T-helper 1 cell (primary cell): ENCODE measurements around the gene TTLL6.
"Not testable (repeated sequence)": the region's sequence is repeated elsewhere in the genome, so short reads cannot be mapped to it uniquely, and the experiment has no call there.

ENCODE experiments used
- DNase-seq, 5 donors: peaks; one replicate each; pipeline ENCODE4 v3.0.0-alpha.2; 2012 to 2020
- total RNA-seq, 4 donors: gene quantifications; one replicate each; lab custom pipeline; 2026; lab: John Stamatoyannopoulos, UW

The TTLL6 gene
- 0 reads per million in 4 donors for total RNA-seq

GRCh38 chr17:48816774-48817590 lies at the start of gene TTLL6:
Gene TTLL6 (minus strand): TSS chr17:48817229. CDS start chr17:48817072, 157 bp downstream.
- peak; percentile 63 to 77 (median 75) for DNase-seq

DNA sequence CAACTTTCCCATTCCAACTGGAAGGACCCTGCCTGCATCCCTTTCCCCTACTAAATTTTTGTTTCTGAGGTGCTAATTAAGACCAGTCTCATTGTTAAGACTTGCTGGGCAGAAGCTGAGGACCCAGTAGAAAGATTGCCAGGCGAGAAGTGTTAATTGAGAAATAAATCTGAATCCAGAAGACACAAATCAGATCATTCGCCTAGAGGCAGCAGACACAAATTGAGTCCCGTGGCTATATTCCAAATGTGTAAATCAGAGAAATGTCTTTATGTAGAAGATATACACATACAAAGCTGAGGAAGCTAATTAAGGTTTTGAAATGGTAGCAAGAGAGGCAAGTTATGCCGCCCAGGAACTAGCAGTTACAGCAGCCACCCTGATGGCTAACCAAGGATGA lies 43.4 kb upstream of the TTLL6 start:
- no peak for DNase-seq

DNA sequence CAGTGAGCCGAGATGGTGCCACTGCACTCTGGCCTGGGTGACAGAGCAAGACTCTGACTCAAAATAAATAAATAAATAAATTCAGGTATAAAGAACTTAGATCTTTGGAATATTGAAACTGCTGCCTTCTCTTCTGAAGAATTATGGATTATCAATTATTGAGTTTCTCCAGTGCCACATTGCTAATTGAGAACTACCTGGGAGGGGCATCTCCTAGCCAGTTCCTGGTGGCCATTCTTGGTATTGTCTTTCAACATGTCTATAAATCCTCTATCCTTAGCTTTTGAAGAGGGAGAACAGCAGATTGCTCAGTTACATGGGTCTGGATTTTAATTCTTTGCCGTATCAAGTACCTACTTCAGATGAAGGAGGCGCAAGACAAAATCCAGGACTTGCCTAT lies 43.0 kb upstream of the TTLL6 start:
- DNase-seq, result no peak

GRCh38 chr17:48856122-48856821 lies 39.2 kb upstream of the TTLL6 start:
- DNase-seq, result no peak

GRCh38 chr17:48854774-48855476 lies 37.9 kb upstream of the TTLL6 start:
- DNase-seq, result no peak

GRCh38 chr17:48850792-48851323 lies 33.8 kb upstream of the TTLL6 start:
- DNase-seq, result no peak

- no peak for DNase-seq
Measured at GRCh38 chr17:48843187-48843900, 26.3 kb upstream of the TTLL6 start.

DNA sequence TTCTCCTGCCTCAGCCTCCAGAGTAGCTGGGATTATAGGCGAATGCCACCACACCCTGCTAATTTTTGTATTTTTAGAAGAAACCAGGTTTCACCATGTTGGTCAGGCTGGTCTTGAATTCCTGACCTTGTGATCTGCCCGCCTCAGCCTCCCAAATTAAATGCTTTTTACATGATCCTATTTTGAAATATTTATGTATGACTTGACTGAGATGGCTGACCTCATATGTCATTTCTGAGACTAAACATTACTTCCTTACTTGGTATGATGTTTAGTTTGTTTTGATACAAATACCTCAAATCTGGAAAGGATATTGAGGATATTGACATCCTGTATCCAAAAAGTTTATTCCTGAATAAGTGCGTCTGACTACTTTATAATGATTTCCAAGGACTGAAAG lies 25.7 kb upstream of the TTLL6 start:
- DNase-seq, result no peak

DNA sequence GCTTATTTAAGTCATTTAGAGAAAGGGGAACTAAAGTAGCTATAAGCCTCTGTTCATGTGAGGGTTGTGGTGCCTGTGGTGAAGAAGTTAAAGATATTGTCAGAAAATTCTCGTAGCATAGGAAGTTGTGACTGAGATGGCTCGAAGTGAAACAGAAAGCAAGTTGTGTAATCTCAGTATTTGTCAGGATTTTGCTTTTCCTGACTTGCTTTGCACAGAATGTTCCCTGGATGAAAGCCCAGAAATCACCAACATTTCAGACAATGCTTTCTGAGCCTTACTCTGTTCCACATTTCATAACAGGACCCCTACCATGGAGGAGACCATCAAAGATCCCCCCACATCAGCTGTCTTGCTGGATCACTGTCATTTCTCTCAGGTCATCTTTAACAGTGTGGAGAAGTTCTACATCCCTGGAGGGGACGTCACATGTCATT lies 24.4 kb upstream of the TTLL6 start:
- DNase-seq, result peak in 2 of 5 donors; percentile 18 to 80

- DNase-seq, result no peak
Measured at GRCh38 chr17:48840441-48840840, 23.4 kb upstream of the TTLL6 start.

DNA sequence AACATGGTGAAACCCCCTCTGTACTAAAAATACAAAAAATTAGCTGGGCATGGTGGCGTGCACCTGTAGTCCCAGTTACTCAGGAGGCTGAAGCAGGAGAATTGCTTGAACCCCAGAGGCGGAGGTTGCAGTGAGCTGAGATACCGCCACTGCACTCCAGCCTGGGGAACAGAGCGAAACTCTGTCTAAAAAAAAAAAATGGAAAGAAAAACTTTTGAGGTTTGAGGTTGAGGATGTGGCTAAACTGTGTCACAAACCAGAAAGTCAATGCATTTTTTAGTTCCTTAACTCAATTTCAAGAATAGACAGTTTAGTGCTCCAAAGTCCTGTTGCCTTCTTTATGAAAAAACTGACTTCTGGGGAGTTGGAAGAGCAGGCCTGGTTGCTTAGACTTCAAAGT lies 20.4 kb upstream of the TTLL6 start:
- peak in 1 of 5 donors; percentile 80 for DNase-seq

DNA sequence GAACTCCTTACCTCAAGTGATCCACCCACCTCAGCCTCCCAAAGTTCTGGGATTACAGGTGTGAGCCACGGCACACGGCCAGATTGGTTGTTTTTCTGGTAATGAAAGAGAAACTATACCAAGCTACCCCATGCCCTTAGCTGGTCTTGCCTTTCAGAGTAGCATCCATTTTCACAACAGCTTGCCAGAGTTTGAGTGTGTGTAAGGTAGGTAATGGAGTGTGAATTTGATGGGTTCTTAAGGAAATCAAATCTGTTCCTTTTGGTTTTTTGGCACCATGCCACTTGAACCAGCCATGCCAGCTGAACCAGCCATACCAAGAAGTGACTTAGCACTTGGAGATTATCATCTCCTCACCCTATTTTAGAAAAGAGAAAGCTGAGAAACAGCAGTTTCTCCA lies 18.9 kb upstream of the TTLL6 start:
- DNase-seq, result peak in 1 of 5 donors; percentile 45

DNA sequence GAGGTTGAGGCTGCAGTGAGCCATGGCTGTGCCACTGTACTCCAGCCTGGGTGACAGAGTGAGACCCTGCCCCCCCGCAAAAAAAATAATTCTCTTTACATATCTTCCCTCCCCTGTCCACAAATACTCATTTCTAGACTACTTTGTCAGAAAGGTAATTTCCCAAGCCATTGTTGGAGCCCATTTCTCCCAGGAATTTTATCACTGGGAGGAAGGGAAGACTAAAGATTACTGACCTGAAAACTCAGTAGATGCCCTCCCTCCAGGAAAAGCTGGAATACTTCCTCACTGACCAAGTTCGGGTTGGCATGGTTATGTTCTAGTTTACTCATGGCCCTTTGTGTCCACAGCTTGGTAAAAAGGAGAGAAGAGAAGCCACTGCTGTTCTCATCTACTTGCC lies 17.9 kb upstream of the TTLL6 start:
- no peak for DNase-seq

DNA sequence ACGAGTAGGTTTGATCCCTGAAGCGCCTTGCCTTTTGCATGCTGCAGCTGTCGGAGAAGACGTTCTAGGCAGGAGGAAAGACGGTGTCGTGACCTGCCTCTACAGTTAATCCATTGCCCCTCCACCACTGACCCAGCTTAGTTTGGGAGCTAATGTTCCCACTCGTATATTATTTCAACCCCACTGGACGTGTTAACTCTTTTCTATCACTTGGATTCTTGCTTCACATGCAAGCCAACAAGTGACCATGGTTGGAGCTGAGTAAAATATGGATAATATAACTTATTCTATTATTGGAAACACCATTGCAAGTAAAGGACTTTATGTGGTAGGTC lies 14.5 kb upstream of the TTLL6 start:
- DNase-seq, result no peak

DNA sequence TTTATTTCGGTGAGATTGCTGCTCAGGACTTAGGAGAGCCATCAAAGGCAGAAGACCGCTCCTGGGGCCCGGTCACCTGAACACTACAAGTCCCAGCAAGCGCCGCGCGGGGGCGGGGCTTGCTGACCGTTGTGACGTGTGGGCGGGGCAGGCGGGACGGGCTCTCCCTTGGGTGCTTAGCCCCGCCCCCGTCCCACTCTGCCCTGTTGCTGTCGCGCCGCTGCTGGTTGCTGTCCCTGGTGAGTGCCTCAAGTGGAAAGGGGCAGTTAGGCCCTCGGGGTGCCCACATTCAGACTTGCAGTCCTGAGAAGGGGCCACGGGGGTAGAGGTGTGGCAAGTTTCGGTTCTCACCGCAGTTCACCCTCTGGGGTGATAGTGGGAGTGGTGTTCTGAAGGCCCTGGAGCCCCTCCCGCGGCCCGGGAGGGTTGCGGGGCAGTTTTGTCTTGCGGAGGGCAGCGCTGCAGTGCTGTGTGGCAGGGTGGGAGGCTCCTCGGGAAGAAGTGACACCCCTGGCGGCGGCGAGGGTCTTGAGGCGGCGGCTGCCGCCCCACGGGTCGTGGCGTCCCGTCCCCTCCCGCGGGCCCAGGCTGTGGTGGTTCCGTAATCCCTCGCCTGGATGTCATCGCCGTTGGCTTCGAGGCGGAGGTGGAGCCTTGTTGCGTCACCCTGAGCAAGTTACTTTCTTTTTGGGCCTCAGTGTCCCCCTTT lies 14.0 kb upstream of the TTLL6 start, which contains the start of gene CALCOCO2:
Gene CALCOCO2 (plus strand): TSS at position 196 of the 709 bp plus-strand sequence. CDS start 10,673 bp downstream, outside the sequence.
- DNase-seq, result peak; percentile 80 to 96 (median 83)

DNA sequence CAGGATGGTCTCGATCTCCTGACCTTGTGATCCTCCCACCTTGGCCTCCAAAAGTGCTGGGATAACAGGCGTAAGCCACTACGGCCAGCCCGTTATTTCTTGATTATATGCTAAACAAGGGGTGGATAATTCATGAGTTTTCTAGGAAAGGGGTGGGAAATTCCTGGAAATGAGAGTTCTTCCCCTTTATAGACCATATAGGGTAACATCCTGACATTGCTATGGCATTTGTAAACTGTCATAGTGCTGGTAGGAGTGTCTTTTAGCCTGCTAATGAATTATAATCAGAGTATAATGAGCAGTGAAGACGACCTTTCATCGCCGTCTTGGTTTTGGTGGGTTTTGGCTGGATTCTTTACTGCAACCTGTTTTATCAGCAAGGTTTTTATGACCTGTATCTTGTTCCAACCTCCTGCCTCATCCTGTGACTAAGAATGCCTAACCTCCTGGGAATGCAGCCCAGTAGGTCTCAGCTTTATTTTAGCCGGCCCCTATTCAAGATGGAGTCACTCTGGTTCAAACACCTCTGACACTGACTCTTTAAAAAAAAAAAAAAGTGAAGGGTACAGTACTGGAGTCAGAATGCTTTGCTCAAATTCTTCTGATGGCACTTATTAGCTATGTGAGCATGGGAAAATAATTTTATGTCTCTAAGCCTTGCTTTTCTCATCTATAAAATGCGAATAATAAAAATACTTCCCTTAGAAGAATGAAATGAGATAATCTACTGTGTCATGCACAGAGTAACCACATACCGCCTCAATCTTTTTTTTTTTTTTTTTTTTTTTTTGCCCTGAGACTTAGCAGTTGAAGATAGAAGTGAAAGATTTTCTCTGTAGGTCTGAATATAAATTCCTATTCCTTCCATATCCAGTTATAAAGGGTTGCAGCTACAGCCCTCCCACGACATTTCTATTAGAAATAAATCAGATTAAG lies 8.7 kb upstream of the TTLL6 start:
- DNase-seq, result no peak

- DNase-seq, result not testable (repeated sequence)
Measured at GRCh38 chr17:48820936-48821335, 3.9 kb upstream of the TTLL6 start.

- no peak for DNase-seq
Measured at GRCh38 chr17:48819466-48819865, 2.4 kb upstream of the TTLL6 start.

DNA sequence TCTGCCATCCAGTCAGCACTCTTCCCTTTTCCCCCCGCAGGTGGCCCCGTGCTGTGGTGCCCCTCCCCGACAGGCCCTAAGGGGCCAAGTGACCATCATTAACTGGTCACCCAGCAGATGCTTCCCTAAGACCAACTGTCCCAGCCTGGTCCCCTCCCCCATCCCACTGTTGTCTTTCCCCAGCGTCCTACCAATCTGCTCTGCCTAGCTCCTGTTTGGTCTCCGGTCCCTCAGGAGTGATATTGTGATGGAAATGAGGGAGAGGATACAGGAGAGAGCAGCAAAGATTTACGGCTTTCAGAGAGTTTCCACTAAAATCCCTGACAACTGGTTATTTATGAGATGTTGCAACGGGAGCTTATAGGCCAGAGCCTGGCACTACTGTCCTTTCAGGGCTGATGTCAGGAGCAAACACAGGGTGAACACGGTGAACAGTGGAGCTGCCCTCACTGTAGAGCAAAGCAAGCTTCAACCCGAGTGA lies 1.4 kb upstream of the TTLL6 start:
- no peak for DNase-seq

- DNase-seq, result no peak
Measured at GRCh38 chr17:48816438-48816773, 623 bp downstream of the TTLL6 start.

DNA sequence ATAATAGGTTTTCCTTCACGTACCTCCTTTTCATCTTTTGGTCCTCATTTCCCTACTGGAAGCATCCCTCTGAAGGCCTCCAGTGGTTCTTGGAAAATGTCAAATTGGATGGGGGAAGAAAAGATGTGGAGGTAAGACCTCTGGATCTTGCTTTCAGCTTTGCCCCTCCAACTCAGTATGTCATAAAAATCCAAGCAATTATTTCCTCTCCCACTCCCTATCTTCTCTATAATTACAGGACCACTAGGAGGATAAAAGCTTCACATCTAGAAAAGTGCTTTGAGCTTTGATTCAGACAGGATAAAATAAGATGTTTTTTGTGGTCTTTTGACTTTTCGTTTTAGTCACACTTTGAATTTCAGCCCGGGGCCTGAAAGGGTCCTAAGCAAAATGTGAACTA lies 1.7 kb downstream of the TTLL6 start:
- no peak for DNase-seq
